Nephron progenitor cell (in vitro differentiated cells): ENCODE data around the gene PTPA.

ENCODE experiments used
- DNase-seq: peaks from one replicate; pipeline ENCODE4 v3.0.0; 2021
- H3K27ac Mint-ChIP-seq: 2 replicates; pipeline ENCODE4 v1.8.0; 2021; ENCODE audit warnings: mild to moderate bottlenecking, moderate library complexity, mixed read lengths
- H3K27me3 Mint-ChIP-seq: 2 replicates; pipeline ENCODE4 v1.8.0; 2021; ENCODE audit warnings: mild to moderate bottlenecking, low read depth, mixed read lengths; ENCODE audit not compliant: poor library complexity
- H3K36me3 Mint-ChIP-seq: 2 replicates; pipeline ENCODE4 v1.8.0; 2021; ENCODE audit warnings: low read depth, mixed read lengths
- H3K4me1 Mint-ChIP-seq: 2 replicates; pipeline ENCODE4 v1.8.0; 2021; ENCODE audit warnings: mixed read lengths
- H3K4me3 Mint-ChIP-seq: 2 replicates; pipeline ENCODE4 v1.8.0; 2021; ENCODE audit warnings: mild to moderate bottlenecking, moderate library complexity, mixed read lengths
- H3K9me3 Mint-ChIP-seq: 2 replicates; pipeline ENCODE4 v1.8.0; 2021; ENCODE audit warnings: mild to moderate bottlenecking, moderate library complexity, mixed read lengths
- TF ChIP-seq, protein P1 (sequence below): fragments of 200-600 bp; sonication (generic); IDR thresholded peaks from 2 replicates; pipeline ENCODE4 v1.5.0; 2021; ENCODE audit warnings: antibody characterized with exemption

PTPA gene

DNA sequence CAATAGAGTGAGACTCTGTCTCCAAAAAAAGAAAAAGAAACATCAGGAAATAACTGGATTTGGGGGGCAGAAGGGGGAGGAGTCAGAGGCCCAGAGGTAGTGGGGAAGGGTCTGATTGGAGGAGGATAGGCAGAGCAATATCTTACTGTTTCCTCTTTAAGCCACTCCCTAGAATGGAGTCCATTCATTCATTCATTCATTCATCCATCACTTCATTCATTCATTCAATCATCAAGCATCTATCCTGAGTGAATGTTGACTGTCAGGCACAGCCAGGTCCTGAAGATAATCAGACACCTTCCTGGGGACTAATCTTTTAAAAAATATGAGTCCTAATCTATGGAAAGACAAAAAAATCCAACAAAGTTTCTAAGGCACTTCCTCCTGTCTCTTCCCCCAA lies 54.0 kb downstream of the PTPA start:
- H3K9me3 Mint-ChIP-seq: peaks cover 8% of the 10 kb centered on the region

DNA sequence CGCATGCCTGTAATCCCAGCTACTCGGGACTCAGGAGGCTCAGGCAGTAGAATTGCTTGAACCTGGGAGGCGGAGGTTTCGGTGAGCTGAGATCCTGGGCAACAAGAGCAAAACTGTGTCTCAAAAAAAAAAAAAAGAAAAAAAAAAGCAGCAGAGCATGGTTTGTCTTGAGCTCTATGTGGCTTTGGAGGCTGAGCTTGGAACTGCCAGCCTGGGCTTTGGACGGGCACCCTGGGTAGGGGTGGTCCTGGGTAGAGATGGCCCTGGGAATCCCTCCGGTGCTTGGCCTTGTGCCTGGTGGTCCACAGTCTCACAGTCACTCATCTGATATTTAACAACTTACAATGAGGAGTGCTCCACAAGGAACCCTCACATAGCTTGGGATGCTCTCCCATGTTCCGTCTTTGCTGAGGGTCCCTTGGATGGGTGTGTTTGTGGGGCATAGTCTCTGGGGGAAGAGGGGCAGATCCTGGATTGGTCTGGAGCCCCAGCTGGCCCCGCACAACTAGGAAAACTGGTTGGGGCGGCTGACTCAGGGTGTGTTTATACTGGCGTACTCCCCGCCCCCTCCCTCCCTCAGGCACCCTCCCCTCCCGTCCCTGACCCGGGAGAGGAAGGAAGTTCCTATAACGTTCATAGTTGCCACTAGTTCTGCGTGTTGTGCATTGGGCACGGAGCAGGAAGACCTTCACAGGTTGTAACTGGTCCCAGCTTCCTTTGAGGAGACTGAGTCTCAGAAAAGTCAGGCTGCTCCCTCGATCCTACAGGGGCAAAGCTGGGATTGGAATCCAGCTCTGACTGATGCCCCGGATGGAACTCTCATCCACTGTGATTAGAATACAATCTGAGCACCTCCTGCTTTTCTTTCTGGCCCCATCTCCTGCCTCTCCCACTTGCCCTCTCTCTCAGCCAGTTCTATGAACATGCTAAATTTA lies 55.7 kb downstream of the PTPA start:
- Mint-ChIP-seq H3K4me3 (no peak overlapping the region), H3K27ac (no peak overlapping the region), H3K4me1 (peaks cover 53% of the 10 kb centered on the region), H3K9me3 (peaks cover under 1% of the 10 kb centered on the region), H3K36me3 (peaks cover 11% of the 10 kb centered on the region), H3K27me3 (peaks cover 8% of the 10 kb centered on the region)
- TF ChIP-seq, protein P1, sequence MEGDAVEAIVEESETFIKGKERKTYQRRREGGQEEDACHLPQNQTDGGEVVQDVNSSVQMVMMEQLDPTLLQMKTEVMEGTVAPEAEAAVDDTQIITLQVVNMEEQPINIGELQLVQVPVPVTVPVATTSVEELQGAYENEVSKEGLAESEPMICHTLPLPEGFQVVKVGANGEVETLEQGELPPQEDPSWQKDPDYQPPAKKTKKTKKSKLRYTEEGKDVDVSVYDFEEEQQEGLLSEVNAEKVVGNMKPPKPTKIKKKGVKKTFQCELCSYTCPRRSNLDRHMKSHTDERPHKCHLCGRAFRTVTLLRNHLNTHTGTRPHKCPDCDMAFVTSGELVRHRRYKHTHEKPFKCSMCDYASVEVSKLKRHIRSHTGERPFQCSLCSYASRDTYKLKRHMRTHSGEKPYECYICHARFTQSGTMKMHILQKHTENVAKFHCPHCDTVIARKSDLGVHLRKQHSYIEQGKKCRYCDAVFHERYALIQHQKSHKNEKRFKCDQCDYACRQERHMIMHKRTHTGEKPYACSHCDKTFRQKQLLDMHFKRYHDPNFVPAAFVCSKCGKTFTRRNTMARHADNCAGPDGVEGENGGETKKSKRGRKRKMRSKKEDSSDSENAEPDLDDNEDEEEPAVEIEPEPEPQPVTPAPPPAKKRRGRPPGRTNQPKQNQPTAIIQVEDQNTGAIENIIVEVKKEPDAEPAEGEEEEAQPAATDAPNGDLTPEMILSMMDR: no peak
- DNase-seq: no peak

More for the DNA sequence above, 54.0 kb downstream of the PTPA start:
- H3K27ac Mint-ChIP-seq: no peak overlapping the region
- H3K4me3 Mint-ChIP-seq: no peak overlapping the region
- peaks cover 22% of the 10 kb centered on the region for H3K36me3 Mint-ChIP-seq
- no peak for DNase-seq
- H3K27me3 Mint-ChIP-seq: peaks cover 10% of the 10 kb centered on the region
- H3K4me1 Mint-ChIP-seq: peaks cover 36% of the 10 kb centered on the region
- TF ChIP-seq, protein P1: no peak

DNA sequence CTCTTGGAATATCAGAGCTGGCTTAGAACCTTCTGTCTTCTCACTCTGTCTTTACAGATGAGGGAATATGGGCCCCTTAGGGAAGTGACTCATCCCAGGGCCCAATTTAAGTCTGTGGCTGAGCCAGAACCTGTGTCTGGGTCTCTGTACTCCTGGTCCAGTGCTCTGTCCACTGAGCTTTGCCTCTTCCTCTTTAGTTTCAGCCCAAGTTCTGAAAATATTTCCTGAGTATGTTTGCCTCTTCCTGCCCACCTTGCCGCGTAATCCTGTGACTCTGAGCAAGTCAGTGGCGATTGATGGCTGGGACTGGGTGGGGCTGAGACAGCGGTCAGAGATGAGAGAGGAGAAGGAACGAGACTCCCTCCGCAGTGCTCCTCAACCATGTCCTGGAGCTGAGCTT lies 59.0 kb downstream of the PTPA start:
- H3K4me1 Mint-ChIP-seq: peaks cover 61% of the 10 kb centered on the region
- no peak for DNase-seq

DNA sequence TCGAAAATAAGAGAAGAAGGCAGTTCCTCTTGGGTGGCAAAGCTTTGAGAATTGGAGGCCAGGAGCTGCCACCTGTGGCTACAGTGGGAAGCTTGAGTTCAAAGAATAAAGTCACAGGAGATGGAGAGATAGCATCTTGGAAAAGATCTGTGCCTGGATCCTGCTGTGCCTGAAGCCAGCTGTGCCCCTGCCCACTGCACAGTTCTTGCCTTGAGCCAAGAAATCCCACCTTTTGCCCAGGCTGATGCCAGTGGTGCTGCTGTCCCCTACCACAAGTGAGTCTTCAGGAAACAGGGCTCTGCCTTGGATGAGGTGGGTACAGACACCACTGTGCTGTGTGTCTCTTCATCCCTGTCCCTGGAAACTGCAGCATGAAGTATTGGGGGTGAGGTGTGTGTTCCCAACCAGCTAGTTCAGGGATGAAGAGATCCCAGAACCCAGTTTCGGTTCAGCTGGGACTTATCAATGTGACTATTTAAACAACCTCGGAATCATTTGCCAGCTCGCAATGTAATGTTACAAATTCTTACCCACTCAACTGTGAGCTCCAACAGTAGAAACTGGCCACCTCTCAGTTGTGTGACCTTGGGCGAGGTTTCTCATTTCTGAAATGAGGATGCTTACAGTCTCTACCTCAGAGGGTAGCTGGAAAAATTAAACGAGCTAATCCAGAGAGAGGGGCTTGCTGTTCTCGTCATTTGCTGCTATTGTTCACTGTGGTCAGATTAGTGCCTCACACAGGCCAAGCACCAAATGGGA lies 61.0 kb downstream of the PTPA start:
- H3K27me3 Mint-ChIP-seq: peaks cover 13% of the 10 kb centered on the region
- TF ChIP-seq, protein P1: no peak
- no peak for DNase-seq
- no peak overlapping the region for H3K27ac Mint-ChIP-seq
- H3K4me3 Mint-ChIP-seq: no peak overlapping the region
- H3K9me3 Mint-ChIP-seq: no peaks in the 10 kb centered on the region
- peaks cover 49% of the 10 kb centered on the region for H3K4me1 Mint-ChIP-seq
- H3K36me3 Mint-ChIP-seq: no peaks in the 10 kb centered on the region

More for the DNA sequence above, 59.0 kb downstream of the PTPA start:
- Mint-ChIP-seq H3K27ac (no peak overlapping the region), H3K27me3 (peaks cover 7% of the 10 kb centered on the region), H3K4me3 (no peak overlapping the region), H3K9me3 (no peaks in the 10 kb centered on the region), H3K36me3 (no peaks in the 10 kb centered on the region)
- TF ChIP-seq, protein P1: no peak

DNA sequence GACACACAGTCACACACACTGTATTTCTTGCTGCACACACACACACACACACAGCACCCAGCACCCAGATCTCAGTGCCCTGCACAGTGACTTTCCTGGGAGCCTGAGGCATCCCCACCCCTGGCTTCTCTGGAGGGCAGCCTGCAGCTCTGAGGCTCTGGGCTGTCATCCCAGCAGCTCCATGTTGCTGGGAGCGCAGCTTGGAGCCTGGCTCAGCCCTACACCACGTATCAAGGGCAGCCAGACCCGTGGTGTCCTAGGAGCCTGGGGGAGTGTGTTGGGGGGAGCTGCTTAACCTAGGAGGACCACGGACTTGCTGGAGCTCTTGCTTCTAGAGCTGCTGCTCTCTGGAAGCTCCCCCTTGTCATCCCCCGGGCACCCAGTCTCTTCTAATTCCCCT lies 61.6 kb downstream of the PTPA start:
- H3K27ac Mint-ChIP-seq: peak overlapping the region; percentile 68
- no peak for DNase-seq
- H3K36me3 Mint-ChIP-seq: no peaks in the 10 kb centered on the region
- TF ChIP-seq, protein P1: no peak
- H3K9me3 Mint-ChIP-seq: no peaks in the 10 kb centered on the region
- peaks cover 13% of the 10 kb centered on the region for H3K27me3 Mint-ChIP-seq
- peaks cover 42% of the 10 kb centered on the region for H3K4me1 Mint-ChIP-seq
- H3K4me3 Mint-ChIP-seq: no peak overlapping the region
